Stimulated activated CD4-positive, alpha-beta T cell treated with anti-CD3 and anti-CD28 coated beads, TNF-alpha, amount 100 ng/mL, for 4 hours (primary cell): Measurements from ENCODE around the gene FNDC1.

Source experiments
- DNase-seq, 3 experiments: peaks; one replicate each; pipeline ENCODE4 v3.0.0-alpha.2; 2020; ENCODE audit warnings: low read depth in 3 of 3

The FNDC1 gene

DNA sequence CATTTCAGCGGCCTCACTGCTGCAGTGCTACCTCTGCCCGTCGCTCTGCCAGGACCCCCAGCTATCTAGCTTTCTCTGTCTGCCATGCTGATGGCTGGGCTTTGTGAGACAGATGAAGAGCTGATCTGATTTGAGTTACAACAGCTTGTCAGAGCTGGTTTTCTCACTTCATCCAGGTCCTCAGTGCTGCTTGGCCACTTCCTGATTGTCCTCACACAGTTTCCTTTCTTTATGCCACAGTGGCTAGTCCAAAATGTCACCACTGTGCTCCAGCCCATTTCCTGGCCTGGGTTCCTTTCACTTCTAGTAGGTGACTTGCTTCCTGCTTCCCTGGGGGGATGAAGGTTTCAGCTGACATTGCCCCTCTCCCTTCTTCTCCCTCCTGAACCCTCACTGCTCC is 35.4 kb downstream of the FNDC1 start:
- DNase-seq = no peak

DNA sequence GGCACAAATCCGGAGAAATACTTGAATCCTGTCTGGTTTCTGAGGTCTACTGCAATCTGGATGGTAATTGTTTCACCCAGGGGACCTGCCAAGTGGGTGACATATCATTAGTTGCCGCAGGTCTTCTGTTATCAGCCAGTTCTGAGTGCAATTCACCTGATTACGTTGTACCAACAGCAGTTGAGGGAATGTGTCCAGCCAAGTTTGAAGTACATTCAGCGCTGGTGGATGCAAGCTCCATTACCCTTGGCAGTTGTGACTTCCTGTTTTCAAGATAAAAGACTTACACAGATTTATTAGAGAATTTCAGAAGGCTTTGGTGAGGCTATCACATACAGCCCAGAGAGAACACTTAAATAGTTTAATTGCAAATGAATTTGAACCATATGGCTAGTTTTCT is 42.8 kb downstream of the FNDC1 start:
- no peak for DNase-seq

DNA sequence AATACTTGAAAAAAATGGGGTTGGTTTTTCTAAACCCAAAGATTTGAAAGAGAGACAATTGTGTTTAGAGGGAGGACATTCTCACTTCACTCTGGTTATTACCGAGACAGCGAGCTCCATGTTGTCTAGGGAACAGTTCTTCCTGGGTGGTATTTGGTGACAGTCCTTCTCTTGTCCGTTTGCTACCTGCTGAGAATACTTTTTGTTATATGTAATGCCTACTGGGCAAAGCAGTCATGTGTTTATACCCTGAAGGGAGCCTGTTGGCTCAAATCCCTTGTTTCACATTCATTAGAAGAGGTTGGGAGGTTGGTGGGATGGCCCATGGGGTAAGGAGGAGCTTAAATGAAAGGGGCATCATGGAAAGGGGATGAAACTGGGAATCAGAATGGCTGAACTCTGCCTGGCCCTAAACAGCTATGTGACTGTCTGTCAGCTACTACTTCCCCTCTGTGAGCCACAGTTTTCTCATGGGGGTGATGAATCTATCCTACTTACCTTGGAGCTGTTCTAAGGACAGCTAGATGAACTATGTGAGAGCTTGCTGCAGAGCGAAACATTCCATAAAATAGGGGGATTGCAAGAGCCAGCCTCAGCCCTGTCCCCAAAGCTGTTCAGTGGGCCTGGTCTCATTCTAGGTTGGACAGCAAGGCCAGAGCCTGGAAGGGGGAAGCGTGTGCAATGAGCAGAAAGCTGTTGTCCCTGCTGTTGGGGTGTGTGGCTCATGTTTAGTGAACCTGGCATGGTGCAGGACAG is 43.5 kb downstream of the FNDC1 start:
- DNase-seq = no peak

- no peak for DNase-seq
These were observed 44.2 kb downstream of the FNDC1 start for GRCh38 chr6:159213405-159213804.

DNA sequence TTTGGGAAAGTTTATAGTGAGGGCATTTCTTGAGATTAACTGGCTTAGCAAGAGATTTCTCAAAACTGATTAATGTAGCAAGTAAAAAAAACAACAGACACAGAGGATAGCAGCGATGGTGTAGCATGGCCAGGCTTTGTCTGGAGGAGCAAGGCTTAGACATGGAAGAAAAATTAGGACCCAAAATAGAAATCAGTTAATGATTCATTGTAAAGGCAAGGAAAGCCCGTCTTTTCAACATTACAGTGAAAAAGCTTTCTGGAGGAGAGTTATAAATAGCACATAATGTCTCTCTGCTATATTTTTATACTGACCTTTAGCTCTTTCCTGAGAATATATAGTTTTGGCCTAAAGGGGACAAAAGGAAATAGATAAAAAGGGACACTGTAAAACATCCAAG is 45.1 kb downstream of the FNDC1 start:
- no peak for DNase-seq

- no peak for DNase-seq
These were observed 48.5 kb downstream of the FNDC1 start for GRCh38 chr6:159217595-159218275.

DNA sequence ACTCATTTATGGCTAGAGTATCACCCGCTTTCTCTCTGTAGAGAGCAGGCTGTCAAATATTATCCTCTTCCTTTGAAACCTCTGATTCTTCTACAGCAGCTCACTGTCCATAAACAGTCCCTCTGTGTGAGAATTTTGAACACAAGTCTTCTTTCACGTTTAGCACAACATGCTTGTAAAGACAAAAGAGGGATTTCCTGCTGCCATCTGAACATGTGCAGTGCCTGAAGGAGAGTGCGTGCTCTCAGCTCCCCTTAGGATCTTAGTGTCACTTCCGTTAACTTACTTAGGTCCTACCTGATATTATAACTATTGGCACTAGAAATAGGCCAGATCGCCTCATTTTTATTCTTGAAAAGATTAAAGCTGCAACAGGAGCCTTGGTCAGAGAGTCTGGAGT is 50.9 kb downstream of the FNDC1 start:
- DNase-seq = no peak

- no peak for DNase-seq
These were observed 52.4 kb downstream of the FNDC1 start for GRCh38 chr6:159221486-159222170.

DNA sequence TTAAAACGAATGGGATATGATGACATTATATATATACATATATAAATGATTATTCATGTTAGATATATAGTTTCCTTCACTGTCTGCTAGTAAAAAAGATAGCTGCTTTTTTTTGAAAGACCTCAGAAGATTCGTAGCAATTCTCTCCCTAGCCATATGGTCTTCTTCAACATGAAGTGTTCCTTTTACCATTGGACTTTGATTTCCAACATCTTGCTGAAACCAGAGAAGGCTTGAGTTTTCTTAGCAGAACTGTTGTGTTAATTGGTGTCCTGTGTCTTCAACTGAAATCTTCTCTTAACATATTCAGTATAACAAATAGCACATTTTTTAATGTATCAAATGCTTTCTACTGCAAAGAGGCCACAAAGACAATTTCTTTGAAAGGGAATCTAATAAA is 55.3 kb downstream of the FNDC1 start:
- DNase-seq = no peak

DNA sequence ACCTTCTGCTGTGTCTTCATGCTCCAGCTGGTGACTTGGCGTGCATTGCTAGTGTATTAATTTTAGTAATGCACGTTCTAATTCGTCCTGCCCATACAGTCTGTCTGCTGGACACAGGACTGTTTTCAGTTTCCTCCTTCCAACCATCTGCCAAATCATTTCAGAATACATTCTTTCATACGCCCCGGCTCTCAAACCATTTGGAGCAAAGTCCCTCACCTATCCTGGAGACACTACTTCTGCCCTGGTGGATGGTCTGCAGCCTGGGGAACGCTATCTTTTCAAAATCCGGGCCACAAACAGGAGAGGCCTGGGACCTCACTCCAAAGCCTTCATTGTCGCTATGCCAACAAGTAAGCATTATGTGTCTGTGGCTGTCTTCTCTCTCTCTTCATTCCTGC is 60.5 kb downstream of the FNDC1 start:
- DNase-seq = no peak

GRCh38 chr6:159232106-159232645 is 63.0 kb downstream of the FNDC1 start:
- no peak for DNase-seq

DNA sequence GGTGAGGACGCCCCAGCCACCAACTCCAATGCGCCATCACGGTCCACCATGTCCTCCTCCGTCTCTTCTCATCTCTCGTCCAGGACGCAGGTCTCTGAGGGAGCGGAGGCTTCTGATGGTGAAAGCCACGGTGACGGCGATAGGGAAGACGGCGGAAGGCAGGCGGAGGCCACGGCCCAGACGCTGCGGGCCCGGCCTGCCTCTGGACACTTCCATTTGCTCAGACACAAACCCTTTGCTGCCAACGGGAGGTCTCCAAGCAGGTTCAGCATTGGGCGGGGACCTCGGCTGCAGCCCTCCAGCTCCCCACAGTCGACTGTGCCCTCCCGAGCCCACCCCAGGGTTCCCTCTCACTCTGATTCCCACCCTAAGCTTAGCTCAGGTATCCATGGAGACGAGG is 63.6 kb downstream of the FNDC1 start:
- no peak for DNase-seq

DNA sequence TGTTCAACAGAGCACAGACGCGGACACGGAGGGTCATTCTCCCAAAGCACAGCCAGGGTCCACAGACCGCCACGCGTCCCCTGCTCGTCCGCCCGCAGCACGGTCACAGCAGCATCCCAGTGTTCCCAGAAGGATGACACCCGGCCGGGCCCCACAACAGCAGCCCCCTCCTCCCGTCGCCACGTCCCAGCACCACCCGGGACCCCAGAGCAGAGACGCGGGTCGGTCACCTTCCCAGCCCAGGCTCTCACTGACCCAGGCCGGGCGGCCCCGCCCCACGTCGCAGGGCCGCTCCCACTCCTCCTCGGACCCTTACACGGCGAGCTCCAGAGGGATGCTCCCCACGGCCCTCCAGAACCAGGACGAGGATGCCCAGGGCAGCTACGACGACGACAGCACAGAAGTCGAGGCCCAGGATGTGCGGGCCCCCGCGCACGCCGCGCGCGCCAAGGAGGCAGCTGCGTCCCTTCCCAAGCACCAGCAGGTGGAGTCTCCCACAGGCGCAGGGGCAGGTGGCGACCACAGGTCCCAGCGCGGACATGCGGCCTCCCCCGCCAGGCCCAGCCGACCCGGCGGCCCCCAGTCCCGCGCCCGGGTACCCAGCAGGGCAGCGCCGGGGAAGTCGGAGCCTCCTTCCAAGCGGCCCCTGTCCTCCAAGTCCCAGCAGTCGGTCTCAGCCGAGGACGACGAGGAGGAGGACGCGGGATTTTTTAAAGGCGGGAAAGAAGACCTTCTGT is 64.3 kb downstream of the FNDC1 start:
- no peak for DNase-seq

GRCh38 chr6:159234102-159234553 is 64.9 kb downstream of the FNDC1 start:
- DNase-seq = no peak

- no peak for DNase-seq
These were observed 69.8 kb downstream of the FNDC1 start for GRCh38 chr6:159238920-159239558.

DNA sequence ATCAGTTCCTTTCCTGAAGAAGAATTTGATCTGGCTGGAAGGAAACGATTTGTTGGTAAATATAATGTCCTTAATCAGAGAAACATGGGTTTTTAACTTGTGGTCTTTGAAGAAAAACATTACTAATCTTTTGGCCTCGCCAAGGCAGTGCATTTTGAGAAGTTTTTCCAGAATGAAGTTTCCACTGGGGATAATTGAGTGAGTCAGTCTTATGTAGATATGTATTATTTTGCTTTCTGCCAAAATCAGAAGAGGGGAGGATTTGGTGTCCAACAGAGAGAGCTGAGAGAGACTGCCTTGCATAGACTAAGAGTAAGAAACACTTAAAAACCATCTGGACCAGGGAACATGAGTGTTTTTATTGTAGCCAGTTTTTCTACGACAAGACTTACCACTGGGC is 79.9 kb downstream of the FNDC1 start:
- DNase-seq = no peak

GRCh38 chr6:159249752-159250151 is 80.6 kb downstream of the FNDC1 start:
- DNase-seq = no peak

DNA sequence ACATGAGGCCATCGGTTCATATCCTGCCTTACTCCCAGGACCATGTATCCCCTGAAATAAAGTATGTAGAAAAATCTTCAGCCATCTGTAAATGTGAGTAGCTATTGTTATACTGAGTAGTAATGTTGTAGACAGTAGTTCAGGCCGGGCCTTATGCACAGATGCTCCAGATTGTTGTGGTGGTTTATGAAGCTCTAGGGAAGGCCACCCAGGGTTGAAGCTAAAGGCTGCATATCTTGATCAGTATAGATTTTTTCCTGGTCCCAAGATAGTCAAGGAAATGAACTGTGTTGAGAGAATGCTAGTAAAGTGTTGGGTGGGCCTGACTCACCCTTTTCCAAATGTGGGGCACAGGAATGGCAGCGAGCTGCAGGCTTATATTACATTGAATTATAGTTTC is 81.4 kb downstream of the FNDC1 start:
- no peak for DNase-seq

DNA sequence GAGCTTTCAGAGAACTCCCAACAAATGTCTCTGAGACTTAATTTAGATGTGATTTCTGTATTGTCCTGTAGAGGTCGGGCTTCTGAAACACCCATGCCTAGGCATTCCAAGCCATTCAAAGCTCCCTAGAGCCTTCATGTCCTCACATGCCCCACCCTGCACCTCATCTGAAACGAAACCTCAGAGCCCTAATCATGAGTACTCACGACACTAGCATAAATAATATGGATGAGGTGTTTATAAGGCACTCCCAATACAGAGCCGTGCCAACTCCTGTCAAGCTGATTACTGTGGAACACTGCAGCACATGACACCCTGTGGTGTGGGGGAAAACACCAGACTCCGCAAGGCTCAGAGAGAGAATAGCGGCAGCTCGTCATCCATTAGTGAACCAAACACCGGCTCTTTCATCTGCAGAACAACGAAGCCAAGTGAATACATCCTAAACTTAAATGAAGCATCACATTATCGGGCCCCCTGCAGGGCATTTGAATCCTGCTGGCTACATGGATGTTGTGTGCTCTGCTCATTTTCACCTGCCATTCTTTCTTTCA is 83.8 kb downstream of the FNDC1 start:
- DNase-seq = no peak

- no peak for DNase-seq
These were observed 85.0 kb downstream of the FNDC1 start for GRCh38 chr6:159254186-159254585.

- no peak for DNase-seq
These were observed 86.3 kb downstream of the FNDC1 start for GRCh38 chr6:159255434-159255951.
